Measurements from ENCODE around the gene CCER1.

CCER1 gene

GRCh38 chr12:90940872-90941499, 14.0 kb downstream of the CCER1 start:
- H3K9me3 ChIP-seq (ENCODE audit: insufficient read depth, low read length, severe bottlenecking) = no peaks in the 10 kb centered on the region
- H3K9ac ChIP-seq (ENCODE audit: low read depth, low read length) = no peak overlapping the region
- H3K36me3 ChIP-seq (ENCODE audit: insufficient read depth, low read length) = no peaks in the 10 kb centered on the region
- no peak overlapping the region for H2AFZ ChIP-seq (ENCODE audit: low read depth, low read length)
- TF ChIP-seq CTCF (IDR thresholded peaks at IDR 0.05; ENCODE audit: borderline replicate concordance, extremely low read depth, low read length, poor library complexity, severe bottlenecking) (peak; percentile 73), EZH2 (IDR thresholded peaks at IDR 0.05; ENCODE audit: borderline replicate concordance, low read depth, low read length, severe bottlenecking) (no peak)
- no peaks in the 10 kb centered on the region for H3K79me2 ChIP-seq (ENCODE audit: insufficient read depth, low read length)
- no peaks in the 10 kb centered on the region for H3K27me3 ChIP-seq (ENCODE audit: insufficient read depth, low read length, poor library complexity)
- no peaks in the 10 kb centered on the region for H3K4me1 ChIP-seq (ENCODE audit: insufficient read depth, low read length)
- H4K20me1 ChIP-seq (ENCODE audit: insufficient read depth, low read length) = no peaks in the 10 kb centered on the region
- DNase-seq (no peak), ATAC-seq (ENCODE audit: insufficient read depth, low read depth) (peak; percentile 87)
- no peak overlapping the region for H3K27ac ChIP-seq (ENCODE audit: low read length)
- H3K4me3 ChIP-seq (ENCODE audit: low read depth in 1 of 2, low read length in 2 of 2) = no peak overlapping the region
- H3K4me2 ChIP-seq (ENCODE audit: insufficient read depth, low read length) = no peak overlapping the region

GRCh38 chr12:90939382-90939781, 15.6 kb downstream of the CCER1 start:
- Histone ChIP-seq H3K27me3 (ENCODE audit: insufficient read depth, low read length, poor library complexity) (no peaks in the 10 kb centered on the region), H3K79me2 (ENCODE audit: insufficient read depth, low read length) (no peaks in the 10 kb centered on the region), H3K36me3 (ENCODE audit: insufficient read depth, low read length) (no peaks in the 10 kb centered on the region), H4K20me1 (ENCODE audit: insufficient read depth, low read length) (no peaks in the 10 kb centered on the region), H3K27ac (ENCODE audit: low read length) (no peak overlapping the region), H3K9ac (ENCODE audit: low read depth, low read length) (no peak overlapping the region), H3K4me3 (ENCODE audit: low read depth in 1 of 2, low read length in 2 of 2) (no peak overlapping the region), H3K9me3 (ENCODE audit: insufficient read depth, low read length, severe bottlenecking) (no peaks in the 10 kb centered on the region), H3K4me1 (ENCODE audit: insufficient read depth, low read length) (no peaks in the 10 kb centered on the region), H2AFZ (ENCODE audit: low read depth, low read length) (no peak overlapping the region), H3K4me2 (ENCODE audit: insufficient read depth, low read length) (no peak overlapping the region)
- no peak for ATAC-seq (ENCODE audit: insufficient read depth, low read depth)
- TF ChIP-seq CTCF (IDR thresholded peaks at IDR 0.05; ENCODE audit: borderline replicate concordance, extremely low read depth, low read length, poor library complexity, severe bottlenecking) (no peak), EZH2 (IDR thresholded peaks at IDR 0.05; ENCODE audit: borderline replicate concordance, low read depth, low read length, severe bottlenecking) (no peak)
- DNase-seq = no peak

- ATAC-seq (ENCODE audit: insufficient read depth, low read depth) (no peak), DNase-seq (no peak)
- H3K36me3 ChIP-seq (ENCODE audit: insufficient read depth, low read length) = no peaks in the 10 kb centered on the region
- no peak overlapping the region for H3K4me3 ChIP-seq (ENCODE audit: low read depth in 1 of 2, low read length in 2 of 2)
- no peak overlapping the region for H3K27ac ChIP-seq (ENCODE audit: low read length)
- H3K4me1 ChIP-seq (ENCODE audit: insufficient read depth, low read length) = no peaks in the 10 kb centered on the region
- no peak for TF ChIP-seq EZH2 (IDR thresholded peaks at IDR 0.05; ENCODE audit: borderline replicate concordance, low read depth, low read length, severe bottlenecking)
- TF ChIP-seq CTCF (IDR thresholded peaks at IDR 0.05; ENCODE audit: borderline replicate concordance, extremely low read depth, low read length, poor library complexity, severe bottlenecking) = no peak
- H3K79me2 ChIP-seq (ENCODE audit: insufficient read depth, low read length) = no peaks in the 10 kb centered on the region
- no peak overlapping the region for H2AFZ ChIP-seq (ENCODE audit: low read depth, low read length)
- no peak overlapping the region for H3K4me2 ChIP-seq (ENCODE audit: insufficient read depth, low read length)
- no peak overlapping the region for H3K9ac ChIP-seq (ENCODE audit: low read depth, low read length)
- H3K27me3 ChIP-seq (ENCODE audit: insufficient read depth, low read length, poor library complexity) = no peaks in the 10 kb centered on the region
- H4K20me1 ChIP-seq (ENCODE audit: insufficient read depth, low read length) = no peaks in the 10 kb centered on the region
- H3K9me3 ChIP-seq (ENCODE audit: insufficient read depth, low read length, severe bottlenecking) = no peaks in the 10 kb centered on the region
Observed at GRCh38 chr12:90938451-90938850, 16.5 kb downstream of the CCER1 start.
